Neuronal stem cell (in vitro differentiated cells): Measurements from ENCODE around the gene NPS.

Experiments used
- DNase-seq: peaks from one replicate; pipeline ENCODE4 v3.0.0-alpha.2; 2013; ENCODE audit warnings: low spot score
- H2AFZ ChIP-seq: one replicate; pipeline ENCODE4 v1.6.1; 2013; ENCODE audit warnings: mild to moderate bottlenecking, low read length, inconsistent platforms
- H2AK5ac ChIP-seq: 2 replicates; pipeline ENCODE4 v1.6.1; 2013; ENCODE audit warnings: low read depth, mild to moderate bottlenecking, inconsistent platforms, low read length, moderate library complexity, mixed read lengths
- H2BK120ac ChIP-seq: 2 replicates; pipeline ENCODE4 v1.6.1; 2013; ENCODE audit warnings: low read depth, mild to moderate bottlenecking, inconsistent platforms, low read length, moderate library complexity, mixed read lengths
- H2BK12ac ChIP-seq: one replicate; pipeline ENCODE4 v1.6.1; 2013; ENCODE audit warnings: low read length, inconsistent platforms
- H2BK15ac ChIP-seq: 2 replicates; pipeline ENCODE4 v1.6.1; 2013; ENCODE audit warnings: mild to moderate bottlenecking, low read length, inconsistent platforms, mixed read lengths
- H2BK5ac ChIP-seq: one replicate; pipeline ENCODE4 v1.6.1; 2013; ENCODE audit warnings: inconsistent platforms, mild to moderate bottlenecking, low read length, moderate library complexity
- H3K14ac ChIP-seq: one replicate; pipeline ENCODE4 v1.6.1; 2013; ENCODE audit warnings: low read length, inconsistent platforms
- H3K18ac ChIP-seq: 2 replicates; pipeline ENCODE4 v1.6.1; 2013; ENCODE audit warnings: low read length, inconsistent platforms
- H3K23ac ChIP-seq: 2 replicates; pipeline ENCODE4 v1.6.1; 2013; ENCODE audit warnings: low read depth, mild to moderate bottlenecking, mixed read lengths, low read length, inconsistent platforms; ENCODE audit not compliant: poor library complexity
- H3K27ac ChIP-seq: replicated peaks from 3 replicates; pipeline ENCODE4 v1.5.1; 2013; ENCODE audit warnings: low read length, inconsistent platforms
- H3K27me3 ChIP-seq, 3 experiments: 2 replicates each; pipeline ENCODE4 v1.6.1; 2013; ENCODE audit warnings: low read length in 3 of 3, mild to moderate bottlenecking in 2 of 3, inconsistent platforms in 1 of 3, low read depth in 1 of 3, mixed read lengths in 1 of 3, moderate library complexity in 1 of 3; ENCODE audit not compliant: control insufficient read depth in 3 of 3, insufficient read depth in 3 of 3
- H3K36me3 ChIP-seq, 2 donors: replicated peaks in 1 of 2; 2 replicates each; pipeline ENCODE4 v1.6.1; 2013; ENCODE audit warnings: low read length in 2 of 2; ENCODE audit not compliant: control insufficient read depth in 2 of 2, insufficient read depth in 2 of 2
- H3K4ac ChIP-seq: 2 replicates; pipeline ENCODE4 v1.6.1; 2013; ENCODE audit warnings: inconsistent platforms, mild to moderate bottlenecking, low read length, moderate library complexity
- H3K4me1 ChIP-seq, 2 donors: 1 replicate in 1 of 2; 2 replicates in 1 of 2; pipeline ENCODE4 v1.6.1; 2013; ENCODE audit warnings: low read length in 2 of 2, low read depth in 1 of 2; ENCODE audit not compliant: control insufficient read depth in 2 of 2, insufficient read depth in 1 of 2
- H3K4me2 ChIP-seq: one replicate; pipeline ENCODE4 v1.6.1; 2013; ENCODE audit warnings: mild to moderate bottlenecking, low read length, inconsistent platforms; ENCODE audit not compliant: insufficient read depth, poor library complexity, severe bottlenecking
- H3K4me3 ChIP-seq, 2 donors: 2 replicates each; pipeline ENCODE4 v1.5.1; 2013; ENCODE audit warnings: low read length in 2 of 2, mild to moderate bottlenecking in 2 of 2, inconsistent platforms in 1 of 2, moderate library complexity in 1 of 2
- H3K79me1 ChIP-seq: one replicate; pipeline ENCODE4 v1.6.1; 2013; ENCODE audit warnings: low read depth, mild to moderate bottlenecking, inconsistent platforms, low read length, moderate library complexity
- H3K9ac ChIP-seq: one replicate; pipeline ENCODE4 v1.6.1; 2013; ENCODE audit warnings: mild to moderate bottlenecking, low read depth, low read length, inconsistent platforms; ENCODE audit not compliant: poor library complexity
- H3K9me3 ChIP-seq, 2 donors: replicated peaks in 1 of 2; 2 replicates each; pipeline versions ENCODE3 to v1.6.1; 2013; ENCODE audit warnings: low read length in 2 of 2, mild to moderate bottlenecking in 2 of 2, inconsistent platforms in 1 of 2, low read depth in 1 of 2, mixed read lengths in 1 of 2, moderate library complexity in 1 of 2; ENCODE audit not compliant: control insufficient read depth in 2 of 2, insufficient read depth in 1 of 2
- H4K8ac ChIP-seq: one replicate; pipeline ENCODE4 v1.6.1; 2013; ENCODE audit warnings: low read depth, mild to moderate bottlenecking, inconsistent platforms, low read length, moderate library complexity
- H4K91ac ChIP-seq: one replicate; pipeline ENCODE4 v1.6.1; 2013; ENCODE audit warnings: low read length, low read depth, mild to moderate bottlenecking, inconsistent platforms; ENCODE audit not compliant: poor library complexity
- WGBS, 2 donors: extraction: QIAGEN DNeasy Blood & Tissue Kit; methylation state at CpG; one replicate each; pipeline ENCODE4 v1.1.7; 2013; ENCODE audit warnings: missing lambda C conversion rate in 2 of 2, mixed read lengths in 1 of 2; ENCODE audit not compliant: insufficient read length in 2 of 2, insufficient replicate concordance in 1 of 2; ENCODE audit errors: extremely low coverage in 2 of 2; 5-methylcytosine and 5-hydroxymethylcytosine counted together

NPS gene

DNA sequence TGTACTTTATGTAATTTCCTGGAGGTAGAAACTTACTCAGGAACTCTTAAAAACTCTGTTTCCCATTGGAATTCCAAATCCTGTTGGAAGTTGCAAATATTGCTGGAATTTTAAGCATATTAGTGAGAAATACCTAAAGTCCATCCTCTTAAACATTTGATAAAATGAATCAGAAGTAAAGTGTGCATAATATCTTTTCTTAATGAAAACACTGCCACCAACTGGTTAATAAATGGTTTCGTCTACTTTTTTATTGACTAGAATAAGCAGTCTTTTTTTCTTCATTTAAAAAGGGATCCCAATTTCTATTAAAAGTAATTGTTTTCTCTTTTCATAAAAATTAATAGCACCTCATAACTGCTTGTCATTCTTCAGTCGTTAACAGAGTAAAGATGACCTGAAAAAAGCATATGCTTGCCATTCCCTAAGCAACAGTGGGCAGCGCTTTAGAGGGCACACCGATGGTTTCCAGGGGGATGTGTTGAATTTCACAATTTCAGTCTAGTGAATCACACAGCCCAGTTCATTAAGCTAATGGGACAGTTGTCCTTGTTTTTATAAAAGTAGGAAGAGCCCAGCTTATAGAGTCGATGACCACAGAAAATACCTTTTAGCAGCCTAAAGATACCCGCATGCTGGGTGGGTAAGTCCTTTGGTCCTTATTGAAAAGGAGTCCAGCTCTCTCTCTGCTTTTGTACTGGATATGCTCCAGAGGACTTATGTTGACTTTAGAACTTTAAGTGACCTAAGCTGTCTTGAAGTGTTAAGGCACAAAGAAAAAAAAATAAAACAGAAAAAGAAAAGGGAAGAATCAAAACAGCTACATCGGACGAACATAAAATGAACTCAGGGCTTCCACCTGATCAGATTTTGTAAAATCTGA, 28.5 kb downstream of the NPS start:
- H2BK120ac ChIP-seq: no peak overlapping the region
- no CpG with 5 or more reads among the region's 8 CpGs for WGBS, 2 donors

DNA sequence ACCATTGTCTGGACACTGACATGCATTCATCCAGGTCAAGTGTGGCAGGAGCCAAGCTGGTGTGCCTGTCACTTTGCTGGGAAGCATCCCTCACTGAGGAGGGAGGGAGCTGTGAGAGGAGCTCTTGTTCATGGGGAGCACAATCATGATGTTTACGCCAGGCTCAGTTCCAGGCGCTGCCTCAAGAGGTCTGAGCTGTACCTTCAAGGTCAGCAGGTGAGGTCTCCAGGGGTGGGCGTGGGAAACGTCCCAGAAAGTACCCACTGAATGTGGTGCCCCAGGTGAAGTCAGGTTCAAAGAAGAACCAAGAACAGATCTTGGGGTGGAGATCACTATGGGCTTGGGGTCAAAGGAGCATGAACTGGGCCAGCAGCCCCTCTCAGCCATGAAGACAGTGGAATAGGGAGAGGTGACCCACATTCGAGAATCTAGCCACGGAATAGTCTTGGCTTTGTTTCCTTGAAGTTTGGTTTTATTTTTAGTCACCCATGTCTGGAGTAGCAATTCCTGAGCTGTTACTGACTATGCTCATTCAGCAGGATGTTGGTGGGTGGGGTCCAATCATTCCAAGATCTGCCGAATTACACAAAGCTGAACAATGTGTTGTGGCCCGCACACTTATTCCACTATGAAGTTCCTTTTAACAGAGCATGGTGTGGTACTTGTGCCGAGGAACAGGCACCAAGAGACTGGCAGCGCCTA, 29.3 kb downstream of the NPS start:
- H3K9me3 ChIP-seq: no peaks in the 10 kb centered on the region
- no peak overlapping the region for H2BK5ac ChIP-seq
- no peak overlapping the region for H2AFZ ChIP-seq
- no peaks in the 10 kb centered on the region for H3K27me3 ChIP-seq
- no peak overlapping the region for H2AK5ac ChIP-seq
- H2BK15ac ChIP-seq: no peak overlapping the region
- no CpG with 5 or more reads among the region's 10 CpGs for WGBS, 2 donors
- H3K4me2 ChIP-seq: no peak overlapping the region
- H3K36me3 ChIP-seq: no peaks in the 10 kb centered on the region
- H3K79me1 ChIP-seq: no peaks in the 10 kb centered on the region
- no peak overlapping the region for H3K4me3 ChIP-seq
- H3K18ac ChIP-seq: no peak overlapping the region
- H3K27ac ChIP-seq: no peak overlapping the region
- H2BK120ac ChIP-seq: no peak overlapping the region
- H3K9ac ChIP-seq: no peak overlapping the region
- H3K4ac ChIP-seq: no peak overlapping the region
- no peak overlapping the region for H2BK12ac ChIP-seq
- no peak for DNase-seq
- H4K91ac ChIP-seq: no peak overlapping the region
- H3K23ac ChIP-seq: no peak overlapping the region
- H4K8ac ChIP-seq: no peak overlapping the region
- H3K14ac ChIP-seq: no peak overlapping the region
- H3K4me1 ChIP-seq: no peaks in the 10 kb centered on the region

More for the DNA sequence above, 28.5 kb downstream of the NPS start:
- Histone ChIP-seq H3K4me2 (no peak overlapping the region), H3K4ac (no peak overlapping the region), H3K4me3 (no peak overlapping the region), H3K14ac (no peak overlapping the region), H2AFZ (no peak overlapping the region), H3K9ac (no peak overlapping the region), H3K18ac (no peak overlapping the region), H3K36me3 (no peaks in the 10 kb centered on the region), H3K4me1 (no peaks in the 10 kb centered on the region), H2BK15ac (no peak overlapping the region), H2BK12ac (no peak overlapping the region), H4K91ac (no peak overlapping the region), H2AK5ac (no peak overlapping the region), H3K9me3 (peaks cover 0 to 2% of the 10 kb centered on the region in 2 donors), H2BK5ac (no peak overlapping the region), H3K27me3 (no peaks in the 10 kb centered on the region), H3K27ac (no peak overlapping the region), H3K23ac (no peak overlapping the region), H4K8ac (no peak overlapping the region), H3K79me1 (no peaks in the 10 kb centered on the region)
- DNase-seq: no peak

DNA sequence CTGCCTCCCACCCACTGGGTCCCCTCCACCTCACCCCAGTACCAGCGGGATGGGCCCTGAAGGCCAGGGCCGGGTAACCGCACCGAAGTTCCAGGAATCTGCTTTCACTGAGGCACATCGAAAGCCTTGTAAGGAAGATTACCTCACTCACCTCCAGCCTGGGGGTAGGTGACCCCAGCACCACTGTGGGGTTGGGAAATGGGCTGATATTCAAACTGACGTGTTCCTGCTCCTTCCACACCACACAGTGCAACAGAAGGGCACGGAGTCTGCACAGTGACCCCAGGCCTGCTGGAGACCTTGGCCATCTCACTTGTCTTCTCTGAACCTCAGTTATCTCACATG, 29.8 kb downstream of the NPS start:
- Histone ChIP-seq H3K14ac (no peak overlapping the region), H3K23ac (no peak overlapping the region), H2BK120ac (no peak overlapping the region), H3K36me3 (no peaks in the 10 kb centered on the region), H4K91ac (no peak overlapping the region), H3K18ac (no peak overlapping the region), H2AK5ac (no peak overlapping the region), H3K27me3 (no peaks in the 10 kb centered on the region), H3K9ac (no peak overlapping the region), H2AFZ (no peak overlapping the region), H3K9me3 (no peaks in the 10 kb centered on the region), H2BK12ac (no peak overlapping the region), H2BK5ac (no peak overlapping the region), H3K27ac (no peak overlapping the region), H3K4me2 (no peak overlapping the region), H3K4me3 (no peak overlapping the region), H3K4me1 (no peaks in the 10 kb centered on the region), H3K79me1 (no peaks in the 10 kb centered on the region), H4K8ac (no peak overlapping the region), H3K4ac (no peak overlapping the region), H2BK15ac (no peak overlapping the region)
- DNase-seq: no peak
- no CpG with 5 or more reads among the region's 7 CpGs for WGBS, 2 donors

DNA sequence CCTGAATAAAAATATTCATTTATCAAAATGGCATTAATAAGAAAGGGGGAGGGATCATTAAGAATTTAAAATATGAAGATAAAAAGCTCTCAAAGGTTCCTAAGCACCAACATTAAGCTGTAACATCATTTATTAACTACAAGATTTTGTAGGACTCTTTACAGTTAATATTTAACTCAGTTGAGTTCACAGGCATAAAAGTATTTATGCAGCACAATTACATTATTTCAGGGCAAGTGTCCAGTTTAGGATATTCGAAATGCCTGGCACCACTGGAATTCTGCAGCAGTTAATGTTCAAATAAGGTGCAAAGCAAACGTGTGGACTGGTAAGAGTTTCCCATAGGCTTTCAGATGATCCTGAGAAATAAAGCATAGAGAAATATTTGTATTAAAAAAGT, 30.5 kb downstream of the NPS start:
- Histone ChIP-seq H3K79me1 (no peaks in the 10 kb centered on the region), H4K8ac (no peak overlapping the region), H3K18ac (no peak overlapping the region), H2AK5ac (no peak overlapping the region), H3K4me3 (no peak overlapping the region), H4K91ac (no peak overlapping the region), H2BK12ac (no peak overlapping the region), H2BK120ac (no peak overlapping the region), H3K27ac (no peak overlapping the region), H3K4me2 (no peak overlapping the region), H3K36me3 (no peaks in the 10 kb centered on the region), H3K14ac (no peak overlapping the region), H2BK5ac (no peak overlapping the region), H3K9me3 (no peaks in the 10 kb centered on the region), H3K9ac (no peak overlapping the region), H2BK15ac (no peak overlapping the region), H2AFZ (no peak overlapping the region), H3K23ac (no peak overlapping the region), H3K4ac (no peak overlapping the region), H3K27me3 (no peaks in the 10 kb centered on the region), H3K4me1 (no peaks in the 10 kb centered on the region)
- no CpG with 5 or more reads among the region's 2 CpGs for WGBS, 2 donors
- no peak for DNase-seq
